Neutrophil (primary cell): ENCODE results near the gene CALM1.

Experiments
- H3K27ac ChIP-seq: fragments of 200-600 bp; sonication (generic); 2 replicates; pipeline ENCODE4 v1.5.1; 2016; ENCODE audit warnings: mild to moderate bottlenecking, moderate library complexity
- H3K27me3 ChIP-seq: fragments of 200-600 bp; sonication (generic); 2 replicates; pipeline ENCODE4 v1.6.0; 2016; ENCODE audit warnings: mild to moderate bottlenecking
- H3K36me3 ChIP-seq: fragments of 200-600 bp; sonication (generic); 2 replicates; pipeline ENCODE4 v1.5.1; 2017
- H3K4me1 ChIP-seq, 2 experiments: fragments of 200-600 bp in 1 of 2; sonication (generic) in 1 of 2; 1 replicate in 1 of 2; 2 replicates in 1 of 2; pipeline versions ENCODE4 v1.5.1 to v1.6.1; 2013 to 2016; ENCODE audit warnings: low read depth in 1 of 2, low read length in 1 of 2, mild to moderate bottlenecking in 1 of 2, moderate library complexity in 1 of 2; ENCODE audit not compliant: control insufficient read depth in 1 of 2, insufficient read depth in 1 of 2
- H3K4me3 ChIP-seq, 2 experiments: fragments of 200-600 bp in 1 of 2; sonication (generic) in 1 of 2; 1 replicate in 1 of 2; 2 replicates in 1 of 2; pipeline ENCODE4 v1.5.1; 2013 to 2016; ENCODE audit warnings: low read depth in 1 of 2, low read length in 1 of 2, mild to moderate bottlenecking in 1 of 2, moderate library complexity in 1 of 2
- H3K9me3 ChIP-seq: fragments of 200-600 bp; sonication (generic); 2 replicates; pipeline ENCODE4 v1.5.1; 2016
- TF ChIP-seq, protein P1 (sequence below): fragments of 200-600 bp; sonication (generic); IDR thresholded peaks from 2 replicates; pipeline ENCODE4 v1.5.1; 2016; ENCODE audit warnings: antibody characterized with exemption

Gene CALM1

DNA sequence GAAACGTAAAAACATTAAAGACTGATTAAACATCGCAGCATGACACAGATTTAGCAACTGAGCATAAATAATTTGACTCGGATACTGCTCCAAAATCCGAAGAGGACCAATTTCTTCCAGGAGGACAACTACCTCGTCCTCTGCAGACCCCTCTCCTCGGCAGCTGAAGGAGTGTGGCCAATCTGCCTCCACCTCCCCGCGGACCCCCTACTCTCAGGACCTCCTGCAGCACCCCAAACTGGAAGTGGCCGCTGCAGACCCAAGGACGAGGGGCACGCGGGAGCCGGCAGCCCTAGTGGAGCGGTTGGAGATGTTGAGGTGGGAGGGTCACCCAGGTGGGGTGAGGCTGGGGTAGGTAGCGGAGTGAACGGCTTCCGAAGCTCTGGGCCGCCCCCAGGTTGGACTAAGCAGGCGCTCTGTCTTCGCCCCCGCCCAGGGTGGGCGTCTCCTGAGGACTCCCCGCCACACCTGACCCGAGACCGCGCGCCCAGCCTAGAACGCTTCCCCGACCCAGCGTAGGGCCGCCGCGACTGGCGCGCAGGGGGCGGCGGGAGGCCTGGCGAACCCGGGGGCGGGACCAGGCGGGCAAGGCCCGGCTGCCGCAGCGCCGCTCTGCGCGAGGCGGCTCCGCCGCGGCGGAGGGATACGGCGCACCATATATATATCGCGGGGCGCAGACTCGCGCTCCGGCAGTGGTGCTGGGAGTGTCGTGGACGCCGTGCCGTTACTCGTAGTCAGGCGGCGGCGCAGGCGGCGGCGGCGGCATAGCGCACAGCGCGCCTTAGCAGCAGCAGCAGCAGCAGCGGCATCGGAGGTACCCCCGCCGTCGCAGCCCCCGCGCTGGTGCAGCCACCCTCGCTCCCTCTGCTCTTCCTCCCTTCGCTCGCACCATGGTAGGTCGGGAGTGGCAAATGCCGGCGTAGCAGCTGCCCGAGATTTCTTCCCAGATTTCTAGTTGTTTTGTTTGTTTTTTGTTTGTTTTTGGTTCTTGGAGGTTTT, at the start of gene CALM1:
Gene CALM1 (plus strand): TSS at position 689 of the 999 bp plus-strand sequence. CDS start 202 bp downstream, at position 891.
- Histone ChIP-seq H3K27ac (peak within 1 kb of the TSS; percentile 91), H3K4me1 (peaks cover 37 to 38% of the 10 kb centered on the region in 2 experiments), H3K27me3 (no peaks in the 10 kb centered on the region), H3K9me3 (no peaks in the 10 kb centered on the region), H3K4me3 (peak within 1 kb of the TSS; percentile 83 to 99), H3K36me3 (peaks cover 20% of the 10 kb centered on the region)
- TF ChIP-seq, protein P1, sequence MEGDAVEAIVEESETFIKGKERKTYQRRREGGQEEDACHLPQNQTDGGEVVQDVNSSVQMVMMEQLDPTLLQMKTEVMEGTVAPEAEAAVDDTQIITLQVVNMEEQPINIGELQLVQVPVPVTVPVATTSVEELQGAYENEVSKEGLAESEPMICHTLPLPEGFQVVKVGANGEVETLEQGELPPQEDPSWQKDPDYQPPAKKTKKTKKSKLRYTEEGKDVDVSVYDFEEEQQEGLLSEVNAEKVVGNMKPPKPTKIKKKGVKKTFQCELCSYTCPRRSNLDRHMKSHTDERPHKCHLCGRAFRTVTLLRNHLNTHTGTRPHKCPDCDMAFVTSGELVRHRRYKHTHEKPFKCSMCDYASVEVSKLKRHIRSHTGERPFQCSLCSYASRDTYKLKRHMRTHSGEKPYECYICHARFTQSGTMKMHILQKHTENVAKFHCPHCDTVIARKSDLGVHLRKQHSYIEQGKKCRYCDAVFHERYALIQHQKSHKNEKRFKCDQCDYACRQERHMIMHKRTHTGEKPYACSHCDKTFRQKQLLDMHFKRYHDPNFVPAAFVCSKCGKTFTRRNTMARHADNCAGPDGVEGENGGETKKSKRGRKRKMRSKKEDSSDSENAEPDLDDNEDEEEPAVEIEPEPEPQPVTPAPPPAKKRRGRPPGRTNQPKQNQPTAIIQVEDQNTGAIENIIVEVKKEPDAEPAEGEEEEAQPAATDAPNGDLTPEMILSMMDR = peak; percentile 37

- H3K4me3 ChIP-seq = no peak overlapping the region
- peaks cover 18% of the 10 kb centered on the region for H3K27me3 ChIP-seq
- H3K4me1 ChIP-seq = no peaks in the 10 kb centered on the region
- TF ChIP-seq, protein P1 = no peak
- no peak overlapping the region for H3K27ac ChIP-seq
- H3K9me3 ChIP-seq = no peaks in the 10 kb centered on the region
- H3K36me3 ChIP-seq = no peaks in the 10 kb centered on the region
These were observed 48.6 kb upstream of the CALM1 start for GRCh38 chr14:90348270-90348669.

DNA sequence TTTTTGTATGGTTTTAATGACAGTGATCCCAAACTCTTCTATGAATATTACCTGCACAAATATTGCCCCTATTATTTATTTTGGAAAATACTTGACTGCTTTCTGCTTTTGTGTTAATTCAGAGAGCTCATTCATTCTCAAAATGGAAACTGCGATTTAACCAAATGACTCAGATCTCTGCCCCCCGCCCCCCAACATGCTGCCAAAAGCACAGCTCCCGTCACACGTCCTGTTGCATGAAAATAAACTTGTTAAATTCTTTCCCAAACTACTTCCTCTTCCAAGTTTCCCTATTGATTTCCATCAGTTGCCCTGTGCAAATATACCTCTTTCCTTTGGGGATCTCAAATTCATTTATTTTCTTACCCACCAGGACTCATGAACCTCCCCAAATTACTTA, 47.1 kb upstream of the CALM1 start:
- peaks cover 10% of the 10 kb centered on the region for H3K27me3 ChIP-seq
- H3K27ac ChIP-seq = no peak overlapping the region
- H3K36me3 ChIP-seq = no peaks in the 10 kb centered on the region
- H3K4me1 ChIP-seq = no peaks in the 10 kb centered on the region
- H3K4me3 ChIP-seq = no peak overlapping the region
- TF ChIP-seq, protein P1 = no peak
- no peaks in the 10 kb centered on the region for H3K9me3 ChIP-seq

- Histone ChIP-seq H3K4me1 (no peaks in the 10 kb centered on the region), H3K4me3 (no peak overlapping the region), H3K9me3 (no peaks in the 10 kb centered on the region), H3K27ac (no peak overlapping the region), H3K27me3 (peaks cover 34% of the 10 kb centered on the region), H3K36me3 (no peaks in the 10 kb centered on the region)
- TF ChIP-seq, protein P1 = no peak
These were observed 42.1 kb upstream of the CALM1 start for GRCh38 chr14:90354551-90355298.

- H3K27me3 ChIP-seq = peaks cover 36% of the 10 kb centered on the region
- no peak overlapping the region for H3K27ac ChIP-seq
- H3K36me3 ChIP-seq = no peaks in the 10 kb centered on the region
- TF ChIP-seq, protein P1 = no peak
- H3K4me1 ChIP-seq = no peaks in the 10 kb centered on the region
- H3K9me3 ChIP-seq = no peaks in the 10 kb centered on the region
- no peak overlapping the region for H3K4me3 ChIP-seq
These were observed 41.0 kb upstream of the CALM1 start for GRCh38 chr14:90355540-90356518.
